GM21390 (cell line): ENCODE measurements around the gene ADM5.

ENCODE experiments used
- ATAC-seq: cut with Tn5 transposase; IDR thresholded peaks from one replicate; pipeline ENCODE4 v1.9.1; 2021; ENCODE audit not compliant: unreplicated experiment

Gene ADM5

GRCh38 chr19:49679771-49680413 lies 9.5 kb upstream of the ADM5 start:
- no peak for ATAC-seq

- no peak for ATAC-seq
These were observed 8.7 kb upstream of the ADM5 start for GRCh38 chr19:49680421-49681351.

- no peak for ATAC-seq
These were observed 7.6 kb upstream of the ADM5 start for GRCh38 chr19:49681830-49682229.

GRCh38 chr19:49682274-49682673 lies 7.1 kb upstream of the ADM5 start:
- ATAC-seq = no peak

- no peak for ATAC-seq
These were observed 5.6 kb upstream of the ADM5 start for GRCh38 chr19:49683814-49684250.

GRCh38 chr19:49684251-49684982 lies 5.0 kb upstream of the ADM5 start:
- ATAC-seq = no peak

- ATAC-seq = no peak
These were observed 4.3 kb upstream of the ADM5 start for GRCh38 chr19:49684983-49685553.

GRCh38 chr19:49685845-49686332 lies 3.5 kb upstream of the ADM5 start:
- ATAC-seq = no peak

GRCh38 chr19:49686503-49687088 lies 2.8 kb upstream of the ADM5 start:
- no peak for ATAC-seq

- ATAC-seq = no peak
These were observed 2.2 kb upstream of the ADM5 start for GRCh38 chr19:49687150-49687549.

GRCh38 chr19:49687566-49688316 lies 1.7 kb upstream of the ADM5 start:
- no peak for ATAC-seq

GRCh38 chr19:49688531-49689132 lies 762 bp upstream of the ADM5 start:
- ATAC-seq = no peak

GRCh38 chr19:49690079-49690655 lies 773 bp downstream of the ADM5 start:
- ATAC-seq = no peak

GRCh38 chr19:49690656-49691242 lies 1.4 kb downstream of the ADM5 start, which contains the start of gene CPT1C:
Gene CPT1C, plus strand, starts transcription at chr19:49691116. Its CDS starts 1,137 bp downstream, at chr19:49692253.
- no peak for ATAC-seq

GRCh38 chr19:49691243-49692146 lies 2.1 kb downstream of the ADM5 start:
- no peak for ATAC-seq

- ATAC-seq = no peak
These were observed 2.7 kb downstream of the ADM5 start for GRCh38 chr19:49692147-49692506.

GRCh38 chr19:49696115-49696514 lies 6.7 kb downstream of the ADM5 start:
- ATAC-seq = no peak

GRCh38 chr19:49696865-49697264 lies 7.5 kb downstream of the ADM5 start:
- ATAC-seq = no peak
